Stimulated activated CD4-positive, alpha-beta T cell treated with anti-CD3 and anti-CD28 coated beads, Interleukin-1b, Interleukin-23, amount 100 ng/mL, for 4 hours (primary cell): ENCODE results near the gene SLC1A5.

Experiments used
- DNase-seq, 2 donors: peaks; one replicate each; pipeline ENCODE4 v3.0.0-alpha.2; 2020; ENCODE audit warnings: low read depth in 2 of 2

Gene SLC1A5

GRCh38 chr19:46725036-46725820 is 63.2 kb downstream of the SLC1A5 start:
- no peak for DNase-seq
